ENCODE data around the gene JCHAIN.

DNA sequence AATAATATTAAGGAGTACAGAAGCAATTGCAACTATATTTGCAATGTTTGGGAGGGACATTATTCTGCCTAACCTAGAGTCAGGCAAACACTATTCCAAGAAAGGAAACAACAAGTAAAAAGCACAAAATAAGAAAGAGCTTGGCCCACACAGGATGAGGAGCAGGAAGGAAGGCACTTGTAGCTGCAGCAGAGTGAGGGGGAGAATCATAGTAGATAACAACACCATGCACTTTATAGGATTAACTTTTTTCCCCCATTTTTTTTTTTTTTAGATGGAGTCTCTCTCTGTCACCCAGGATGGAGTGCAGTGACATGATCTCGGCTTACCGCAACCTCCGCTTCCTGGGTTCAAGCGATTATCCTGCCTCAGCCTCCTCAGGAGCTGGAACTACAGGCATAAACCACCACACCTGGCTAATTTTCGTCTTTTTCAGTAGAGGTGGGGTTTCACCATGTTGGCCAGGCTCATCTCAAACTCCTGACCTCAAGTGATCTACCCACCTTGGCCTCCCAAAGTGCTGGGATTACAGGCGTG is 10.3 kb upstream of the JCHAIN start:
- no peak for TF ChIP-seq MAZ (IDR thresholded peaks at IDR 0.05; ENCODE audit: borderline replicate concordance, low read depth, low read length)
- TF ChIP-seq CEBPB (IDR thresholded peaks at IDR 0.05; ENCODE audit: low read depth, low read length) = no peak
- TF ChIP-seq CTCF (conservative IDR thresholded peaks at IDR 0.05; ENCODE audit: low read depth, low read length) = no peak
- no peak for TF ChIP-seq POLR2A (IDR thresholded peaks at IDR 0.05; ENCODE audit: low read depth, low read length)
- TF ChIP-seq SMC3 (IDR thresholded peaks at IDR 0.05; ENCODE audit: low read depth, low read length) = no peak
- TF ChIP-seq BHLHE40 (IDR thresholded peaks at IDR 0.05; ENCODE audit: low read depth, low read length) = no peak
- no peak for TF ChIP-seq MAFK (IDR thresholded peaks at IDR 0.05; ENCODE audit: low read depth, low read length)
- no peak for TF ChIP-seq ELK1 (IDR thresholded peaks at IDR 0.05; ENCODE audit: borderline replicate concordance, low read depth, low read length)
- TF ChIP-seq USF2 (IDR thresholded peaks at IDR 0.05; ENCODE audit: low read depth, low read length) = no peak

Measured in IMR-90 (cell line).